Measurements from ENCODE around the gene PTPRK.

- TF ChIP-seq POLR2A (IDR thresholded peaks at IDR 0.05; ENCODE audit: low read length) (no peak), GATA1 (IDR thresholded peaks at IDR 0.05; ENCODE audit: low read depth, low read length) (no peak)
Observed at GRCh38 chr6:128471907-128472306, 48.5 kb downstream of the PTPRK start.

All from erythroblast (primary cell).